Peyer's patch (tissue), 4 donors: ENCODE data around the gene NPR3. TPM values are rescaled to one million over a fixed set of nuclear protein-coding genes. Genes with fewer than 3 reads are reported as not detected.

Source experiments
- DNase-seq, 3 donors: peaks; one replicate each; pipeline ENCODE4 v3.0.0-alpha.2; 2017 to 2019
- H3K27ac ChIP-seq, 4 donors: fragments of 200-600 bp; sonication (generic); one replicate each; pipeline ENCODE4 v1.5.1; 2016 to 2019
- H3K27me3 ChIP-seq, 2 donors: fragments of 200-600 bp; sonication (generic); one replicate each; pipeline ENCODE4 v1.5.1; 2019
- H3K36me3 ChIP-seq, 3 donors: fragments of 200-600 bp; sonication (generic); one replicate each; pipeline ENCODE4 v1.5.1; 2016 to 2019
- H3K4me1 ChIP-seq, 4 donors: fragments of 200-600 bp; sonication (generic); one replicate each; pipeline ENCODE4 v1.5.1; 2016 to 2019
- H3K4me3 ChIP-seq, 4 donors: fragments of 200-600 bp; sonication (generic); 1 replicate in 3 of 4; 2 replicates in 1 of 4; pipeline ENCODE4 v1.5.1; 2016 to 2019; ENCODE audit warnings: mild to moderate bottlenecking in 1 of 4
- H3K9me3 ChIP-seq, 4 donors: fragments of 200-600 bp; sonication (generic); one replicate each; pipeline ENCODE4 v1.5.1; 2016 to 2019; ENCODE audit warnings: mild to moderate bottlenecking in 1 of 4
- POLR2A ChIP-seq, 2 donors: fragments of 450-650 bp; IDR thresholded peaks; one replicate each; pipeline ENCODE4 v1.5.1; 2017; ENCODE audit warnings: antibody characterized with exemption in 2 of 2, mild to moderate bottlenecking in 2 of 2, moderate library complexity in 2 of 2
- total RNA-seq, 4 donors: library from RNA; depleted of rRNA; stranded (reverse); fragments of >200 nt; gene quantifications; one replicate each; pipeline ENCODE4 v1.1.0, GENCODE V29; 2016
- TF ChIP-seq, protein P1 (sequence below), 6 experiments: fragments of 450-650 bp in 4 of 6; fragments of 200-600 bp in 2 of 6; sonication (generic) in 1 of 6; IDR thresholded peaks; one replicate each; pipeline ENCODE4 v1.5.1; 2017 to 2019; ENCODE audit warnings: antibody characterized with exemption in 6 of 6, mild to moderate bottlenecking in 3 of 6, moderate library complexity in 1 of 6

The NPR3 gene
- total RNA-seq, 4 donors from 2014 or later, result 0.47 to 1.7 (median 1.2) TPM; not detected in 1

DNA sequence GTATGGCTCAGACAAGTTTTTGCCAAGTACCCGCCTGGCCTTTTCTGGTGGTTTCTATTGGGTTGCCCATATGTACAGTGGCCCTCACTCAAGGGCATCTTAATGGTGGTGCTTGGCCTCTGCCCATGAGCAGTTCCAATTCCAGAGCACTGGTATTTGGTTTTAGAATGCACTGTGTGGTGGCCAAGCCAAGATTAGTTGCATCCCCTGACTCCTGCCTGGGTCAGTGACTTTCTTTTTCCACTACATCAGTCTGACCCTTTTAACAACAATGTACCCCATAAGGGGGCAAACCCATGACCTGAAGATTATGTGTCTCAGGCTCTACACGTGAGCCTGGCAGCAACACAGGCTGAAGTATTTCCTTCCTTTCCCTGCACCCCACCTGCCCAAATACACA, 34.2 kb downstream of the NPR3 start:
- Histone ChIP-seq H3K27ac (no peak overlapping the region), H3K4me3 (no peak overlapping the region), H3K4me1 (no peaks in the 10 kb centered on the region), H3K9me3 (no peaks in the 10 kb centered on the region), H3K27me3 (no peaks in the 10 kb centered on the region), H3K36me3 (no peaks in the 10 kb centered on the region)
- DNase-seq, result no peak
- TF ChIP-seq, protein P1, sequence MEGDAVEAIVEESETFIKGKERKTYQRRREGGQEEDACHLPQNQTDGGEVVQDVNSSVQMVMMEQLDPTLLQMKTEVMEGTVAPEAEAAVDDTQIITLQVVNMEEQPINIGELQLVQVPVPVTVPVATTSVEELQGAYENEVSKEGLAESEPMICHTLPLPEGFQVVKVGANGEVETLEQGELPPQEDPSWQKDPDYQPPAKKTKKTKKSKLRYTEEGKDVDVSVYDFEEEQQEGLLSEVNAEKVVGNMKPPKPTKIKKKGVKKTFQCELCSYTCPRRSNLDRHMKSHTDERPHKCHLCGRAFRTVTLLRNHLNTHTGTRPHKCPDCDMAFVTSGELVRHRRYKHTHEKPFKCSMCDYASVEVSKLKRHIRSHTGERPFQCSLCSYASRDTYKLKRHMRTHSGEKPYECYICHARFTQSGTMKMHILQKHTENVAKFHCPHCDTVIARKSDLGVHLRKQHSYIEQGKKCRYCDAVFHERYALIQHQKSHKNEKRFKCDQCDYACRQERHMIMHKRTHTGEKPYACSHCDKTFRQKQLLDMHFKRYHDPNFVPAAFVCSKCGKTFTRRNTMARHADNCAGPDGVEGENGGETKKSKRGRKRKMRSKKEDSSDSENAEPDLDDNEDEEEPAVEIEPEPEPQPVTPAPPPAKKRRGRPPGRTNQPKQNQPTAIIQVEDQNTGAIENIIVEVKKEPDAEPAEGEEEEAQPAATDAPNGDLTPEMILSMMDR (IDR thresholded peaks at IDR 0.05), result no peak
- TF ChIP-seq POLR2A (IDR thresholded peaks at IDR 0.05), result no peak

DNA sequence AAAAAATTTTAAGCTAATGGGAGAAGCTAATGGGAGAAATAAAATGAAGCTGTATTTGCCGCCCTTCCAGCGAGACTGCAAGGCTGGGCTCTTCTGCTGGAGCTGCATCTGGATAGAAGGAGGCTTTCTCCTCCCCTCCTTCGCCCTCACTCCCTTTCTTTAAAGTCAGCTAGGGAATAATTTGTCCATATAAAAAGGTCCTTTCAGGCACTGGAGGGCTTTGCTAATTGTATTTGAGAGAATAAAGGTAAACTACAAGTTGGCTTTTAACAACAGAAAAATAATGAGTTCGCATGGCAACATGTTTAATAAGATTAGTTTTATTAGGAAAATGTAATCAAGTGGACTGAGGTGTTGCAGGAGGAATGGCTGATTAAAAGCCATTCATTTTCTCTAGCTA, 41.3 kb downstream of the NPR3 start:
- Histone ChIP-seq H3K4me3 (no peak overlapping the region), H3K36me3 (no peaks in the 10 kb centered on the region), H3K9me3 (no peaks in the 10 kb centered on the region), H3K27ac (no peak overlapping the region), H3K27me3 (no peaks in the 10 kb centered on the region), H3K4me1 (no peaks in the 10 kb centered on the region)
- TF ChIP-seq POLR2A (IDR thresholded peaks at IDR 0.05), result no peak
- TF ChIP-seq, protein P1 (IDR thresholded peaks at IDR 0.05), result no peak
- DNase-seq, result no peak

DNA sequence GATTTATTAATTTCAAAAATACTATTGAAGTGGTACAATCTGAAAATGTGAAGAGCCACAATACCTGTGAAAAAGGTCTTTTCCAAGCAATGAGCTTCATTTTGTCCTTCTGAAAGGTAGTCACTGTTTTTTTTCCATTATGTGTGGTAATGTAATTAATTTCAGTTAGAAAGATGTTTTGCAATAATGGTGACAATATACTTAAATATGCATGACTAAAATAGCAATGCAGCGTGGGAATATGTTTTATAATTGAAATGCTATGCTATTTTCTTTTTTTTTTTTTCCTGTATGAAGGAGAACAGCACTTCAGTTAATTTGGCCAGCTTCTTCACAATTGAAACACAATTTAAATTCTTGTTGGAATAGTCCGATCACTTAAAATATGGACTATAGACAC, 41.9 kb downstream of the NPR3 start:
- no peak overlapping the region for H3K4me3 ChIP-seq

DNA sequence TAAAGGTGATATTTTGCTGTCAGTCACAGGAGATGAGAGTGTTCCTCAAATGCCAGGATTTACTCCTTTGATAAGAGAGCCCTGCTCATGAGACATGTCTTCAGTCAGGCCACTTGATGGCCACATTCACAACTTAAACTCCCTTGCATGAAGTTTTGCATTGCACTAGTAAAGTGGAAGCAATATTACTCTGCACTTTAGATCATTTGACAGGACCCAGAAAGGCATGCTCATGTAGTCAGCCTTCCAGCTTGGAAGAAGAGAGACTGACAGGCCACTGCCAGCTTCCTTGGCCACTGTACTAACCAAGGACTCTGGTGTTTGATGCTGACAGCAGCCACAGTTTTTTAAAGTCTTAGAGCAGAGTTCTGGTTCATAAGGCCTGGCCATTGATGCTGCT, 42.6 kb downstream of the NPR3 start:
- TF ChIP-seq POLR2A (IDR thresholded peaks at IDR 0.05), result no peak
- TF ChIP-seq, protein P1 (IDR thresholded peaks at IDR 0.05), result no peak
- no peaks in the 10 kb centered on the region for H3K27me3 ChIP-seq
- DNase-seq, result no peak
- no peaks in the 10 kb centered on the region for H3K4me1 ChIP-seq
- H3K9me3 ChIP-seq, result no peaks in the 10 kb centered on the region
- no peak overlapping the region for H3K27ac ChIP-seq
- no peak overlapping the region for H3K4me3 ChIP-seq
- H3K36me3 ChIP-seq, result no peaks in the 10 kb centered on the region

More for the DNA sequence above, 41.9 kb downstream of the NPR3 start:
- no peaks in the 10 kb centered on the region for H3K9me3 ChIP-seq
- no peaks in the 10 kb centered on the region for H3K4me1 ChIP-seq
- H3K27ac ChIP-seq, result no peak overlapping the region
- no peaks in the 10 kb centered on the region for H3K36me3 ChIP-seq
- DNase-seq, result no peak
- H3K27me3 ChIP-seq, result no peaks in the 10 kb centered on the region
- TF ChIP-seq POLR2A (IDR thresholded peaks at IDR 0.05), result no peak
- TF ChIP-seq, protein P1 (IDR thresholded peaks at IDR 0.05), result no peak

DNA sequence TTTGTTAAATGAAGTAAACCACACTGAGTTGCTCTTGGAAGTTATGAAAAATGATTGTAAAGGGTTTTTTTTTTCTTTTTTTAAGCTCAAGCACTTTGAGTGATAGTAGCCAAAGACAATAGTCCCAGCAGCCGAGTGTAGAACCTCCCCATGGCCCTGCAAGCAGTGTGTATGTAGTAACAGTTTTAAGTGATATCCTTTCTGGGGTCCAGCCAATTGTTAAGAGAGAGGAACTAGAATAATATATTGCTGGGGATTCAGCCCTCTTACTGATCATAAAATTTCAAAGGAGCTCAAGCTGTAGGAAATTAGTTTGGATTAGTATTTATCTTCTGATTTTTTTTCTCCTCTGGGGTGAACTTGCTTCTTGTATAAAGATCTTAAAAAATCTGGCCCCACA, 43.2 kb downstream of the NPR3 start:
- no peaks in the 10 kb centered on the region for H3K4me1 ChIP-seq
- DNase-seq, result no peak
- no peak overlapping the region for H3K4me3 ChIP-seq
- H3K27me3 ChIP-seq, result no peaks in the 10 kb centered on the region
- no peaks in the 10 kb centered on the region for H3K9me3 ChIP-seq
- no peaks in the 10 kb centered on the region for H3K36me3 ChIP-seq
- no peak overlapping the region for H3K27ac ChIP-seq
- TF ChIP-seq, protein P1 (IDR thresholded peaks at IDR 0.05), result no peak
- TF ChIP-seq POLR2A (IDR thresholded peaks at IDR 0.05), result no peak

DNA sequence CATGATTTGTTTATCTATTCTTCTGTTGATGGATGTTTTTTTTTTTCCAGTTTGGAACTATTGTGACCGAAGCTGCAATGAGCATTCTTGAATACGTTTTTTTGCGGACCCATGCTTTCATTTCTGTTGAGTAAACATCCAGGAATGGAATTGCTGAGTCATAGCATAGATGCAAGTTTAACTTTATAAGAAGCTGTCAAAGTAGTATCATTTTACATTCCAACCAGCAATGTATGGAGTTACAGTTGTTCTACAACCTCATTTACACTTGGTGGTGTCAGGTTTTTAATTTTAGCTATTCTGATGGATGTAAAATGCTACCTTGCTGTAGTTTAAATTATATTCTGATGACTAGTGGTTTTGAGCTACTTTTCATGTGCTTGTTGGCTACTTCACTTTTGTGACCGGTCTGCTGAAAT, 49.0 kb downstream of the NPR3 start:
- no peaks in the 10 kb centered on the region for H3K36me3 ChIP-seq
- no peaks in the 10 kb centered on the region for H3K4me1 ChIP-seq
- H3K9me3 ChIP-seq, result no peaks in the 10 kb centered on the region
- no peak overlapping the region for H3K27ac ChIP-seq
- no peaks in the 10 kb centered on the region for H3K27me3 ChIP-seq
- no peak overlapping the region for H3K4me3 ChIP-seq
- DNase-seq, result no peak
- TF ChIP-seq POLR2A (IDR thresholded peaks at IDR 0.05), result no peak
- TF ChIP-seq, protein P1 (IDR thresholded peaks at IDR 0.05), result no peak
